HepG2 (cell line): Measurements from ENCODE around the gene AGPAT3. TPM values are rescaled to one million over a fixed set of nuclear protein-coding genes. Genes with fewer than 3 reads are reported as not detected.

Source experiments
- ATAC-seq: fragments of 200-7000 bp; cut with Tn5 transposase; 3 replicates; pipeline ENCODE4 v1.9.1; 2020; ENCODE audit warnings: mild to moderate bottlenecking, moderate library complexity
- BruUV-seq: library from RNA; stranded (reverse); fragments of 400-500 nt; replicated peaks from 2 replicates; lab custom pipeline; 2021; lab: Mats Ljungman, UMichigan
- CTCF ChIA-PET: fragments of 300-600 bp; formaldehyde crosslinking; extraction: SDS; loops from one replicate; lab custom pipeline; 2021; ENCODE audit warnings: low total read pairs, inconsistent platforms, low intra/inter-chr PET ratio; lab: Yijun Ruan, JAX
- POLR2A ChIA-PET: fragments of 350-600 bp; sonication (Branson Sonifier 250); formaldehyde crosslinking; loops from one replicate; lab custom pipeline; 2020; ENCODE audit warnings: antibody characterized with exemption, inconsistent platforms; lab: Yijun Ruan, JAX
- DNase-seq: peaks from one replicate; pipeline ENCODE4 v3.0.0-alpha.2; 2015; ENCODE audit warnings: low spot score
- FAIRE-seq: peaks from 3 replicates; lab custom pipeline; 2011; peaks lifted over from hg19 to GRCh38; lab: Jason Lieb, UNC
- H2AFZ ChIP-seq: one replicate; pipeline ENCODE4 v1.6.1; 2011; ENCODE audit warnings: low read length, inconsistent platforms
- H3K27ac ChIP-seq: fragments of 300-600 bp; 3 replicates; pipeline ENCODE4 v1.8.0; 2011; ENCODE audit warnings: mixed run types, mild to moderate bottlenecking, mixed read lengths, low read length, inconsistent platforms; ENCODE audit not compliant: insufficient read depth; ENCODE audit errors: extremely low read length
- H3K27me3 ChIP-seq, 2 experiments: fragments of 200-600 bp in 1 of 2; 2 replicates in 1 of 2; 3 replicates in 1 of 2; pipeline versions ENCODE4 v1.6.0 to v1.8.0; 2011; ENCODE audit warnings: low read length in 2 of 2, mild to moderate bottlenecking in 2 of 2, moderate library complexity in 2 of 2, inconsistent platforms in 1 of 2; ENCODE audit not compliant: insufficient read depth in 2 of 2, control insufficient read depth in 1 of 2
- H3K36me3 ChIP-seq, 2 experiments: fragments of 200-600 bp in 1 of 2; replicated peaks in 1 of 2; 2 replicates in 1 of 2; 3 replicates in 1 of 2; pipeline versions ENCODE4 v1.5.1 to v1.8.0; 2011; ENCODE audit warnings: low read length in 2 of 2, inconsistent platforms in 1 of 2; ENCODE audit not compliant: insufficient read depth in 2 of 2, control insufficient read depth in 1 of 2
- H3K4me1 ChIP-seq: 2 replicates; pipeline ENCODE4 v1.5.1; 2012; ENCODE audit warnings: low read length, inconsistent platforms; ENCODE audit not compliant: insufficient read depth
- H3K4me2 ChIP-seq: 2 replicates; pipeline ENCODE4 v1.6.0; 2011; ENCODE audit warnings: low read depth, low read length, inconsistent platforms
- H3K4me3 ChIP-seq, 3 experiments: fragments of 200-600 bp in 1 of 3; sonication (generic), shearing (Covaris generic) in 1 of 3; replicated peaks in 1 of 3; 2 replicates each; pipeline ENCODE4 v1.5.1; 2011 to 2016; ENCODE audit warnings: low read length in 3 of 3, inconsistent platforms in 2 of 3, low read depth in 2 of 3, mild to moderate bottlenecking in 2 of 3, control low read depth in 1 of 3, mixed read lengths in 1 of 3; ENCODE audit not compliant: insufficient read depth in 1 of 3
- H3K79me2 ChIP-seq: one replicate; pipeline ENCODE4 v1.6.1; 2011; ENCODE audit warnings: low read length, inconsistent platforms; ENCODE audit not compliant: insufficient read depth
- H3K9ac ChIP-seq: 2 replicates; pipeline ENCODE4 v1.6.0; 2011; ENCODE audit warnings: mild to moderate bottlenecking, low read depth, low read length, inconsistent platforms; ENCODE audit not compliant: insufficient read depth
- H3K9me3 ChIP-seq: 2 replicates; pipeline ENCODE4 v1.5.1; 2012; ENCODE audit warnings: mild to moderate bottlenecking, low read length
- H4K20me1 ChIP-seq: 2 replicates; pipeline ENCODE4 v1.6.0; 2011; ENCODE audit warnings: inconsistent platforms, mild to moderate bottlenecking, low read length, moderate library complexity; ENCODE audit not compliant: insufficient read depth
- ARNT ChIP-seq: fragments of 450-650 bp; IDR thresholded peaks from 2 replicates; pipeline ENCODE4 v1.6.1; 2017
- CBFB ChIP-seq: sonication (generic); formaldehyde crosslinking; IDR thresholded peaks from 2 replicates; pipeline ENCODE4 v1.4.0; 2020; ENCODE audit warnings: missing genetic modification reagents
- ZKSCAN8 ChIP-seq: IDR thresholded peaks from 2 replicates; pipeline ENCODE4 v1.6.1; 2016; ENCODE audit warnings: borderline replicate concordance, missing genetic modification reagents, missing compliant biosample characterization
- ZNF878 ChIP-seq: sonication (generic); formaldehyde crosslinking; IDR thresholded peaks from 2 replicates; pipeline ENCODE4 v1.8.1; 2023; ENCODE audit warnings: mild to moderate bottlenecking, missing genetic modification reagents, moderate library complexity
- WGBS: methylation state at CpG from one replicate; pipeline ENCODE4 v1.1.6; 2017; ENCODE audit warnings: low lambda C conversion rate; 5-methylcytosine and 5-hydroxymethylcytosine counted together
- in situ Hi-C: cut with HindIII; loops from 2 replicates; pipeline ENCODE4 v1.10.0; 2017; ENCODE audit warnings: low pct_unique_long_range_greater_than_20kb; ENCODE audit not compliant: extremely low pct_ligation_motif_present
- intact Hi-C: fragments of 100-400 bp; cut with micrococcal nuclease; formaldehyde crosslinking; loops from one replicate; pipeline ENCODE4 v1.10.0; 2022; ENCODE audit not compliant: unreplicated experiment
- polyA plus RNA-seq, 8 experiments: library from polyadenylated mRNA; depleted of rRNA in 3 of 8; stranded (reverse) in 7 of 8; unstranded in 1 of 8; fragments of >200 nt; fragmentation: Illumina TruSeq in 4 of 8; extraction: Trizol in 4 of 8; gene quantifications; 2 replicates each; pipeline versions ENCODE4 v1.2.1 to v1.2.3, GENCODE V29; 2011 to 2016; ENCODE audit warnings: low read depth in 4 of 8, missing spikeins in 1 of 8, mixed read lengths in 1 of 8; ENCODE audit not compliant: insufficient read depth in 1 of 8
- total RNA-seq, 5 experiments: library from RNA; depleted of rRNA; stranded (reverse); fragments of >200 nt; fragmentation: Illumina TruSeq; extraction: Trizol; gene quantifications; 2 replicates each; pipeline ENCODE4 v1.2.3, GENCODE V29; 2016; ENCODE audit warnings: low read depth in 1 of 5
- TF ChIP-seq, protein P1 (sequence below): sonication (generic); formaldehyde crosslinking; IDR thresholded peaks from 2 replicates; pipeline ENCODE4 v1.9.0; 2022; ENCODE audit warnings: low read depth, missing genetic modification reagents

The AGPAT3 gene
- total and polyA plus RNA-seq, 2 of the 13 experiments (the other 11 are each of a cell fraction or from before 2014, with no cell fraction given) = 32.2 to 54.4 TPM

- in situ Hi-C loops (no loop called here), intact Hi-C loops (no loop called here)
- no peaks in the 10 kb centered on the region for H4K20me1 ChIP-seq
- H2AFZ ChIP-seq = no peak overlapping the region
- H3K79me2 ChIP-seq = no peaks in the 10 kb centered on the region
- no peak overlapping the region for H3K9ac ChIP-seq
- whole genome bisulfite sequencing = 80% methylated on average over 11 of the region's 24 CpGs
- H3K27me3 ChIP-seq = peaks cover 14 to 35% of the 10 kb centered on the region in 2 experiments
- H3K4me2 ChIP-seq = no peak overlapping the region
- peaks cover 30% of the 10 kb centered on the region for H3K4me1 ChIP-seq
- ChIA-PET CTCF (interaction anchor here (0.7 kb wide), 1 partner anchor 16 kb away, joined by 3 read pairs; no protein-coding TSS in a partner anchor), POLR2A (no interaction called here)
- H3K9me3 ChIP-seq = no peaks in the 10 kb centered on the region
- TF ChIP-seq CBFB (no peak), ZNF878 (CRISPR knock-in tag) (no peak), ARNT (no peak), ZKSCAN8 (peak; percentile 99)
- TF ChIP-seq, protein P1, sequence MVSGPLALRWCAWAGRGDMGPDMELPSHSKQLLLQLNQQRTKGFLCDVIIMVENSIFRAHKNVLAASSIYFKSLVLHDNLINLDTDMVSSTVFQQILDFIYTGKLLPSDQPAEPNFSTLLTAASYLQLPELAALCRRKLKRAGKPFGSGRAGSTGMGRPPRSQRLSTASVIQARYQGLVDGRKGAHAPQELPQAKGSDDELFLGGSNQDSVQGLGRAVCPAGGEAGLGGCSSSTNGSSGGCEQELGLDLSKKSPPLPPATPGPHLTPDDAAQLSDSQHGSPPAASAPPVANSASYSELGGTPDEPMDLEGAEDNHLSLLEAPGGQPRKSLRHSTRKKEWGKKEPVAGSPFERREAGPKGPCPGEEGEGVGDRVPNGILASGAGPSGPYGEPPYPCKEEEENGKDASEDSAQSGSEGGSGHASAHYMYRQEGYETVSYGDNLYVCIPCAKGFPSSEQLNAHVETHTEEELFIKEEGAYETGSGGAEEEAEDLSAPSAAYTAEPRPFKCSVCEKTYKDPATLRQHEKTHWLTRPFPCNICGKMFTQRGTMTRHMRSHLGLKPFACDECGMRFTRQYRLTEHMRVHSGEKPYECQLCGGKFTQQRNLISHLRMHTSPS = no peak
- no peak overlapping the region for H3K27ac ChIP-seq
- DNase-seq = no peak
- no peaks in the 10 kb centered on the region for H3K36me3 ChIP-seq
- no peak for FAIRE-seq
- no TSS peak for BruUV-seq
- ATAC-seq = no peak
- no peak overlapping the region for H3K4me3 ChIP-seq
Measured at GRCh38 chr21:43825242-43825935, 39.6 kb upstream of the AGPAT3 start.
